ENCODE measurements around the gene CARMIL1. TPM values are rescaled to one million over a fixed set of nuclear protein-coding genes. Genes with fewer than 3 reads are reported as not detected.

The CARMIL1 gene
- total and polyA plus RNA-seq, 2 donors from 2014 or later = 22.3 to 51.1 TPM

GRCh38 chr6:25483943-25484342 is 204.8 kb downstream of the CARMIL1 start:
- Histone ChIP-seq H3K4me1 (ENCODE audit: control insufficient read depth in 2 of 3, insufficient read depth in 2 of 3, low read depth in 1 of 3, low read length in 3 of 3) (no peaks in the 10 kb centered on the region), H3K9ac (ENCODE audit: low read length in 3 of 3) (no peak overlapping the region), H3K4me3 (ENCODE audit: low read length in 3 of 3) (no peak overlapping the region), H3K36me3 (ENCODE audit: control insufficient read depth in 2 of 3, insufficient read depth in 3 of 3, low read length in 3 of 3) (no peaks in the 10 kb centered on the region), H3K27ac (ENCODE audit: low read depth in 2 of 2, low read length in 2 of 2) (no peak overlapping the region), H3K27me3 (ENCODE audit: control insufficient read depth, insufficient read depth, low read length) (no peaks in the 10 kb centered on the region), H3K9me3 (ENCODE audit: control insufficient read depth in 2 of 3, insufficient read depth in 1 of 3, low read length in 3 of 3) (no peaks in the 10 kb centered on the region)
- no peak for DNase-seq
- no peak for FAIRE-seq
- intact Hi-C loops (cut with DNase I) = no loop called here
- TF ChIP-seq CTCF (IDR thresholded peaks at IDR 0.05; ENCODE audit: borderline replicate concordance, extremely low read depth, insufficient read depth) = no peak

- FAIRE-seq = no peak
- H3K27ac ChIP-seq (ENCODE audit: low read depth in 2 of 2, low read length in 2 of 2) = no peak overlapping the region
- DNase-seq = no peak
- peaks cover 0 to 1% (median 0%) of the 10 kb centered on the region in 3 donors for H3K4me1 ChIP-seq (ENCODE audit: control insufficient read depth in 2 of 3, insufficient read depth in 2 of 3, low read depth in 1 of 3, low read length in 3 of 3)
- H3K4me3 ChIP-seq (ENCODE audit: low read length in 3 of 3) = no peak overlapping the region
- H3K36me3 ChIP-seq (ENCODE audit: control insufficient read depth in 2 of 3, insufficient read depth in 3 of 3, low read length in 3 of 3) = no peaks in the 10 kb centered on the region
- H3K9ac ChIP-seq (ENCODE audit: low read length in 3 of 3) = no peak overlapping the region
- intact Hi-C loops (cut with DNase I) = no loop called here
- H3K9me3 ChIP-seq (ENCODE audit: control insufficient read depth in 2 of 3, insufficient read depth in 1 of 3, low read length in 3 of 3) = no peaks in the 10 kb centered on the region
- no peak for TF ChIP-seq CTCF (IDR thresholded peaks at IDR 0.05; ENCODE audit: borderline replicate concordance, extremely low read depth, insufficient read depth)
- H3K27me3 ChIP-seq (ENCODE audit: control insufficient read depth, insufficient read depth, low read length) = no peaks in the 10 kb centered on the region
Measured at GRCh38 chr6:25484900-25485299, 205.7 kb downstream of the CARMIL1 start.

GRCh38 chr6:25485821-25486534 is 206.8 kb downstream of the CARMIL1 start:
- H3K9ac ChIP-seq (ENCODE audit: low read length in 3 of 3) = no peak overlapping the region
- no peak overlapping the region for H3K4me3 ChIP-seq (ENCODE audit: low read length in 3 of 3)
- H3K4me1 ChIP-seq (ENCODE audit: control insufficient read depth in 2 of 3, insufficient read depth in 2 of 3, low read depth in 1 of 3, low read length in 3 of 3) = peaks cover 0 to 3% (median 0%) of the 10 kb centered on the region in 3 donors
- no peaks in the 10 kb centered on the region for H3K9me3 ChIP-seq (ENCODE audit: control insufficient read depth in 2 of 3, insufficient read depth in 1 of 3, low read length in 3 of 3)
- TF ChIP-seq CTCF (IDR thresholded peaks at IDR 0.05; ENCODE audit: borderline replicate concordance, extremely low read depth, insufficient read depth) = no peak
- no peak overlapping the region for H3K27ac ChIP-seq (ENCODE audit: low read depth in 2 of 2, low read length in 2 of 2)
- DNase-seq = no peak
- FAIRE-seq = no peak
- no peaks in the 10 kb centered on the region for H3K36me3 ChIP-seq (ENCODE audit: control insufficient read depth in 2 of 3, insufficient read depth in 3 of 3, low read length in 3 of 3)
- no peaks in the 10 kb centered on the region for H3K27me3 ChIP-seq (ENCODE audit: control insufficient read depth, insufficient read depth, low read length)
- intact Hi-C loops (cut with DNase I) = no loop called here

Data from kidney (tissue), 14 donors.